GM19468 (cell line): ENCODE results near the gene CTSV.
A peak's percentile ranks its signal among the peaks of the same experiment; 100 is the strongest.
"Not testable (repeated sequence)": the region's sequence is repeated elsewhere in the genome, so short reads cannot be mapped to it uniquely, and the experiment has no call there.

Source experiments
- ATAC-seq: cut with Tn5 transposase; IDR thresholded peaks from one replicate; pipeline ENCODE4 v1.9.1; 2021; ENCODE audit warnings: mild to moderate bottlenecking, moderate library complexity, moderate number of reproducible peaks; ENCODE audit not compliant: unreplicated experiment; ENCODE audit errors: extremely low read depth

Gene CTSV

DNA sequence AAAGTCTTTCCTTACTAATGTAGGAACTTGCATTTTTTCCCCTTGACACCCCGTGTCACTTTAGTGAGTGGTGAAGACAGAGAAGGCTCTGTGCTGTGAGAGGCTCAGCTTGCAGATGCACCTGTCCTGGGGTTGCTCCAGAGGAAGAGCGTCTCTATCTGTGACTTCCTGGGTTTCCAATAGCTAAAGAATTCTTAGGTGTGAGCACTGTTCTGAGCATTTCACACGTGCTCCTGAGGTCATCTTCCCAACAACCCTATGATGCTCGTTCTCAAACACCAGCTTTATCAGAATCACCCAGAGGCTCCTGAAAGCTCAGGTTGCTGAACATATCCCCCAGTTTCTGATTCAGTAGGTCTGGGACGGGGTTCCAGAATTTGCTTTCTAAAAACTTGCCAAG, 6.4 kb upstream of the CTSV start:
- ATAC-seq, result no peak

DNA sequence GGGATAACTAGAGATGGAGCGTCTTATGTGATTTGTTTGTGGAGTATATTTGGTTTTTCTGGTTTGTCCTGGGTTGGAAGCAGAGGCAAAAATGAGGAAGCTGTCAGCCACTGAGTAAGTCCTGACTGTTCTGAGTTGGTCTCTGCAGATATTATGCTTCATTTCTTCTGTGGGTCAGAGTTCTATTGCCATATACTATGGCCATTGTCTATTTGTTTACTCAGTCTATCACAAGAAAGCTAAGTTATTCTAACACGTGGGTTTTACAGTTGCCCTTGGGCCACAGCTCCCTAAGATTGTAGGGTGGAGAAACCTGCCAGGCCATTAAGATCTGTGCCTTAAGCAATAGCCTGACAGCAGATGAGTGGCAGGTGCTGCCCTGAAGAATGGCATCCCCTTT, 3.0 kb upstream of the CTSV start:
- no peak for ATAC-seq

DNA sequence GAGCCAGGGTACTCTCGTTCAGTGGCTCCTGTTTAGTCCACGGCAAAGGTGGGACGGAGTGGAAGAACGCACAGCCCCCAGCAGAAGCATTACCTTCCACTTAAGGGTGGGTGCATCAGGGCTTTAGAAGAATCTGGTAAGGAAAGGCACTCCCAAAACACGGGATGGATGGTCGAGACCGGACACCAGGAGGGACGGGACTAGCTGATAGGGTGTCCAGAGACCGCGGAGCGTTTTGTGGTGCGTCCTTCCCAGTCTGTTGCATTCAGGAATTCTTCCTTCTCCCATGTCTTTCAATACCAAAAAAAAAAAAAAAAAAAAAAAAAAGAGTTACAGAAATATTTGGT, 545 bp upstream of the CTSV start:
- no peak for ATAC-seq

DNA sequence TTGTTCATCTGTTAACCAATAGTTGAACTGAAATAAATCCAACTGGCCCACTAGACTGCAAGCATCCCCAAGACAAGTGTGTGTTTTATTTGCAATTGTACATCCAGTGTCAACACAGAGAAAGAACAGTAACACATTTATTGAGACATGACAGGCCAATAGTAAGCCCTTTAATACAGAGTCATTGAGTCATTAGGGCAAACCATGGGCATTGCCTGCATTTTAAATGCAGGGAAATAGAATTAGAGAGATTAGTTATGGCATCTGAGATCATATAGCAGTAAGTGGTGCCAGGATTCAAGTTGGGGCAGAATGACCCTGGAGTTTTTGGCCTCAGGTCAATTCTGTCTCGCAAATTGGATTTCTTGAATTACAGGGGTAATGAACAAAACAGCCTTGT, 15.4 kb downstream of the CTSV start:
- ATAC-seq, result not testable (repeated sequence)

DNA sequence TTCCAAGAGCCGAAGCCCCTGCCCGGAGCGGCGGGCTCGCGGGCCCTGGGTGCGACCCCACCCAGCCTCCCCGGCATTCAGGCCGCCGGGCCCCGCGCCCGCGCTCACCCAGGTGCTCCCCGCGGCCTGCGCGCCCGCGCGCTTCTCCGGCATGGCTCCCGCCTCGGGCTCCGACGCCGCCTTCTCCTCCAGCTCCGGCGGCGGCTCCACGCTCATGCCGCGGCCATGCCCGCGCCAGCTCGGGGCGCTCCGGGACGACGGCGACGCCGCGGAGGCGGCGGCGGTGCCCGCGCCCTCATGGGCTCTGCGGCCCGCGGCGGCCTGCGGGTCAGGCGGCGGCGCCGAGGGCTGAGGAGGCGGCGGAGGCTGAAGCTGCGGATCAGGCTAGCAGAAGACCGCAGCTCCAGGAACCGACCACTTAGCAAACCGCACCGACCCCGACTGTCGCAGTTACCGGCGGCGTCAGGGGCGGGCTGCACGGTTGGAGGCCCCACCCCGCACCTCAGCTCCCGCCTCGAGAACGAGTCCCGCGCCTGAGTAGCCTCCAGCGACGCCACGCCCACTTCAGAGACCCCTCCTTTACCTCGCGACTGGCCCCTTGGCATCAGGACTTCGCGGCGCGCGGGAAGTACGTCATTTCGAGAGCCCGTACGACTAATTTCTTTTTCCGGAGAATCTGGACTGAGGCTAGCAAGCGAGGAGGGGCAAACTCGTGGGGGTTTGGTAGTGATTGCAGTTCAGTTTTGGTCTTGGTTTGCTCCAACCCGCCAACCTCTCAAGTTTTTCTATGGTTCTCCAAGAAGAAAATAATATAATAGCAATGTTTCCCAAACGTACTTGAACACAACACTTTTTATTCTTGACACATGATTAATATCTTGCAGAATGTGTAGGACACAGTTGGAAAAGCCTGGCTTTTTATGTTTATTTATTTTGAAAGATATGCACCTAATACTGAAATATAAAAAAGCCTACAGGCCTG, 25.5 kb downstream of the CTSV start:
- ATAC-seq, result peak; percentile 63

DNA sequence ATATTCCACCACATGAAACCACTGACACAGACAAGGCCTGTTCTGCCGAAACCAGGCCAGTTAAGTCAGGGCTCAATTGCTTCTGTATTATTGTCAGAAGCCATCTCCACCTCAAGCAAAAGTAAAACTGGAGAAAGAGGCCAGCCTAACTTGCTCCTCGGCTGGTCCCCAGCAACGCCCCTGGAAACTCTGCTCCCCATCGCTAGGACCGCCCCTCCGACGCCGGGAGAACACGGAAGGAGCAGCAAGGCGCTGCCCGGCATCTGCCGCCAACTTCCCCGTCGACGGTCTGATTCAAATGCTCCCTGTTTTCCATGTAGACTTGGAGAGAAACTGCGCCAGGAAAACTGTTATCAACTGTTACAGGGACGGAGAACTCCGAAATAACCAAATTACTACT, 26.3 kb downstream of the CTSV start:
- peak; percentile 60 for ATAC-seq

DNA sequence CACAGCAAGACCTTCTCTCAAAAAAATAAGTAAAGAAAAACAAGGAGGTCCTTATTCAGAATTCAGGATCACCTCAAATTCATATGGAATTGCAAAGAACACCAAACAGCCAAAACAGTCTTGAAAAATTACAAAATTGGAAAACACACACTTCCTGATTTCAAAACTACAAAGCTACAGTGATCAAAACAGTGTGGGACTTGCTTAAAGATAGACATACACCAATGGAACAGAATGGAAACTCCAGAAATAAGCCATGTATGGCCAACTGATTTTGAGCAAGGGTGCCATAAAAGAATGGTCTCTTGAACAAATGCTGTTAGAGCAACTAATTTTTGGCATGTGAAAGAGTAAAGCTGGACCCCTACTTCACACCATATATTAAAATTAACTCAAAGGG, 36.7 kb downstream of the CTSV start:
- ATAC-seq, result not testable (repeated sequence)

DNA sequence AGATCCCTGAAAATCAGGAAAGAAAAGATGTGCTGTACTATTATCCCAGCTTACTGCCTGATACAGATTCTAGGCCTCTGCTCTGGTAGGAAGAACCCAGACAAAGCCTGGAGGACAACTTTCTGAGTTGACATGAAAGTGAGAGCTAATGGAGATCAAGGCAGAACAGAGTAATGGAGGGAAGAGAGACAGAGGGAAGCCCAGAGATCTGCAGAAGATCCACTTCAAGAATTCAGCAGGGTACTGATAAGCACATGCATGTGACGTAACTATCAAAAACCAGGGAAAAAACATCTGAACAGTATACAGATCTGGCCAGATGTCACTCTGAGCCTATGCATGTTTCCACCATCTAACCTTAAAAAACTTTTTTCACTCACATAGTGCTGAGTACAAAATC, 37.6 kb downstream of the CTSV start:
- not testable (repeated sequence) for ATAC-seq

DNA sequence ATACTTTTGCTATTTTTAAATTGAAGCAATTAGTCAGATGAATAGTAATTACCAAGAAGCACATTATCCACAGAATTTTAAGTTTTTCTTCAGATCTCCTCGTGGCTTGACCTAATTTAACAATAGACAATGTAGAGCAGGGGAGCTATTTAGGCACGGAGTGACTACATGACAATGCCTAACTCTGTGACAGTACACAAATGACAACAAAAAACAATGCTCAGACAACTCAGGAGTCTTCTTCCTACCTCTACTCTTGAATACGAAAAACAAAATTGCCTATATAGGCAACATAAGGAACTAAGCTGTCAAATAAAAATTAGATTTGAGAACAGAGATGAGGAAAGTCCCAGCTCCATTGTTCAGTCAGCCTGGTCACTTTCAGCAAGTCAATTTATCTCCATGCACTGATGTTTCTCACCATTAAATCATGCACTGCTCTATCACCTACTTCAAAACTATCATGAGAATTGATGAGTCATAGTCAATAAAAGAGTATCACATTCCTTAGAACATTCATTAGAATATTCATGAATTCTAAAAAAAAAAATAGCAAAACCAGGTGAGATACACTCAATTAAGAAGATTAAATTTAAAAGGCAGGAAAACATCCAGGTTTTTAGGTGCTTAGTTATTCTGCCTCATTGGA, 38.7 kb downstream of the CTSV start:
- ATAC-seq, result not testable (repeated sequence)

DNA sequence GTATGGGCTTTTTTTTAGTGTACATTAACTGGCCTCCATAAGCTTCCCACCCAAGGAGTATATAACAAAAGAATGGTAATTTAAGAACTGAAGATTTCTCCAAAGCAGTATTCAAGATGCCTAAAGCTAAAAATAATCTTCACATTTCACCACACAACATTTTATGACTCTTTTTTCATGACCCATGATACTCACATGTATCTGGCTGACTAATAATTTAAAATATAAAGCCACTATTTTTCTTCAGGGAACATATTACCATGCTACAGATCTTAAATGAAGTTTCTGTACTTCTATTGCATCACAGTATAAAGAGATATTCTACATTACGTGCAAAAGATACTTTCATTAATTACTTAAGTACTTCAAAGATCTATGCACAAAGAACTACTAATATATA, 39.2 kb downstream of the CTSV start:
- ATAC-seq, result not testable (repeated sequence)

DNA sequence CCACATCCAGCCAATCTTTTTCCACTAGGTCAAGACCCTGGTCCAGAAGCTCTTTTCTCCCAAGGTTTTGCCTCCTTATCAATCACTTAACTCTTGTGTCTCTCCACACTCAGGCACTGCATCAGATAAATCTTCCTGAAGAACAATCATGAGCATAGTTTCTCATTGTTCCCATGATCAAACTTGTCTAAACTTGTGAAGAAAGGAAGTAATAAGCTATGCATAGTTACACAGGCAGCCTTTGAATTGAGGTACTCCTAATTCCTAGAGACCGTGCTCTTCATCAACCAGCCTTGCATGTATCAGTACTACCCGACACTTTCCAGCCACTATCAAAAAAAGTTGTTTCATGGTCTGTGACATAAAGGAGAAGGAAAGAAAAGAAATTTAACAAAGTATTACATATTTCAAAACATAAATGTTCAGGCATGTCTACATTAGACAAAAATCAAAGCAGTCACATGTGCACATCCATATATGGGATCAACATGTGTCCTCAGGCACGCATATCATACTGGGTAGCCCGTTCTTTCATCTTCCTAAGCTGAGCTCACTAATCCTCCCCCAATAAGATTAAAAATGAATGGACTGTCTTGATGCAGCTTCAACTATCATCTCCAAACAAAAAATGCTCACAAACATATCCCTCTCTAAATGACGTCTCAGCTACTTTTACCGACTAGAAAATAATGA, 41.8 kb downstream of the CTSV start:
- not testable (repeated sequence) for ATAC-seq

DNA sequence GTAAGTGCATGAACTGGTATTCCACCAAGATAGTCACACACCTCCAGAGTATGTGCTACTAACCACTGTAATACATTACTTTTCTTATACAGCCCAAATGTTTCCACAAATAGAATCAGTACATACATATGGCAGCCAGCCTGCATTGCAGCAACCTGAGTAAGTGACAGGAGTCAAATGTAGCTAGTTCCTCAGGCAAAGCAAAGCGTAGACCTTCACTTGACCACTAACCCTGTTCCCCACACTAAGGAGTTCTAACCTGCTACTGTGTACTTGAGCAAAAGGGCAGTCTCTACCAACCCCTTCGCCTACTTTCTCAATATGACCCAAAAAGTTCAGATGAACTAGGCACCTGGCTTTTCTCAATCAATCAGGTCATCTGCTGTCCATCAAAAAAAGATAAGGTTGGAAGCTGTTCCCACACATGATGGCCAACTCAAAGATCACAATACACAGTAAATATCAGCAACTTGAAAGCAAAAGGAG, 44.4 kb downstream of the CTSV start:
- not testable (repeated sequence) for ATAC-seq

DNA sequence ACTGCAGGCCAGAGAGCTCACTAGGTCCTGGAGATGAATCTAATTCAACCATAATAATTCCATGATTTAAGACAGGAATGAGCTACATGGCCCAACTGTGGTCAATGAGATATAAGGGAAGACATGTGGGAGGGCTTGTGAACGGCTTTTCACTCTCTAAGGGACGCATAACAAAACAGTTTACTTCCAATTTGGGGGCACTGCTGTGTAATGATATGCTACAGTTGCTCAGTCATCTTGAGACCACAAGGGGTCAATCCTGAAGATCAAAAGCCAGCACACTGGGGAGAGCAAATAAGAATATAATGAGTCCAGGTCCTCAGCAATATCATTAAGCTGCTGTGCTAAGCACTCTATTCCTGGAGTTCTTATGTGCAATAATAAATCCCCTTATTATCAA, 46.6 kb downstream of the CTSV start:
- ATAC-seq, result not testable (repeated sequence)

DNA sequence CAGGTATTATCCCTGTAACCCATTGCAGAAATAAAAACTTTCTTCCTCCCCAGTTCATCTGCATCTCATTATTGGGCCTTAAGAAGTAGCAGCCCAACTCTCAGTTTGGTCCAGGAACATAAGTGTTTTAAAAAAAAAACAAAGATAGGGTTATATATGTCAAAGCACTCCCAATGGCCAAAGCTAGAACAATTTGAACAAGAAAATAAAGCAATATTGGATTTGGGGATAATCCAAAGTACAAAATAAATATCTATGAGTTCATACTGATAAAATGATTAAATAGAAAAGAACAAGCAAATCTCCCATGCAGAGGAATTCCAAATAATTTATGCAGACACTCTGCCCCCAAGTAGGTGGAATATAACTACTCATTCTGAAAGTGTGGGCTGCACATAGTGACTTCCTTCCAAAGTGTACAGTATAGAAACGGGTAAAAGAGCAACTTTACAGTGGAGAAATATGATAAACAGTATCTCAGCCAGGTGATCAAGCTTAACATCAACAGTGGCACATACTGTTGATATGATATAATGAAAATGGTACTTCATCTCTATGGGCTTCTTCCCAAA, 49.1 kb downstream of the CTSV start:
- not testable (repeated sequence) for ATAC-seq

DNA sequence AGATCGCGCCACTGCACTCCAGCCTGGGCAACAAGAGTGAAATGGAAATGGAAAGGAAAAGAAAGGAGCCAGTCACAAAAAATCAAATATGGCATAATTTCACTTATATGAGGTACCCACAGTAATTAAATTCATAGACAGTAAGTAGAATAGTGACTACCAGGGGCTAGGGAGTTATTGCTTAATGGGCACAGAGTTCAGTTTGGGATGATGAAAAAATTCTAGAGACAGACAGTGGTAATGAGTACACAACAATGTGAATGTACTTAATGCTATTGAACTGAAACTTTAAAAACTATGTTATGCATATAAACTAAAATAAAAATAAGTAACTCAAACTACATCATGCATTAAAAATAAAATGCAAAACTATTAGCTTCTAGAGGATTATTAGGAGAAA, 54.1 kb downstream of the CTSV start:
- not testable (repeated sequence) for ATAC-seq

DNA sequence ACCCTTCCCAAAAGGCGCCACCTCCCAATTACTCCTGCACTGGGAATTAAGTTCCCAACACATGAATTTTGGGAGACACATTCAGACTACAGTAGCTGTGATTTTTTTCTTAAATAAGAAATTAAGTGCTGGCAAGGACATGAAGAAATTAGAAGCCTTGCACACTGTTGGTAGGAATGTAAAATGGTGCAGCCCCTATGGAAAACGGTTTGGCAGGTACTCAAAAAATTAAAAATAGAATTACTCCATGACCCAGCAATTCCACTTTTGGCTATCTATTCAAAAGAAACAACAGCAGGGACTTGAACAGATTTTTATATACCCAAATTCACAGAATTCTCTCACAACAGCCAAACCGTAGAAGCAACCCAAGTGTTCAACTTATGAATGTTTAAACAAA, 54.8 kb downstream of the CTSV start:
- ATAC-seq, result not testable (repeated sequence)

DNA sequence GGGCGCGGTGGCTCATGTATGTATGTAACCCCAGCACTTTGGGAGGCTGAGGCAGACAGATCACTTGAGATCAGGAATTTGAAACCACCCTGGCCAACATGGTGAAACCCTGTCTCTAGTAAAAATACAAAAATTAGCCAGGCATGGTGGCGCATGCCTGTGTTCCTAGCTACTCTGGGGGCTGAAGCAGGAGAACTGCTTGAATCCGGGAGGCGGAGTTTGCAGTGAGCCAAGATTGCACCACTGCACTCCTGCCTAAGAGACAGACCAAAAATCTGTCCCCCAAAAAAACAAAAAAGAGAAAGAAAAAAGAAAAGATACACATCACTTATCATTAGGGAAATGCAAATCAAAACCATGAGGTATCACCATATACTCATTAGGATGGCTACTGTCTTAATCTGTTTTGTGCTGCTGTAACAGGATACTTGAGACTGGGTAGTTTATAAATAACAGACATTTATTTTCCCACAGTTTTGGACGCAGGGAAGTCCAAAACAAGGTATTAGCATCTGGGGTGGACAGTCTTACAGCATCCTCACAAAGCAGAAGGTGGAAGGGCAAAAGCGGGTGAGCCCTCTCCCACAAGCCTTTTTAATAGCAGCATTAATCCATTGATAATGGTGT, 55.3 kb downstream of the CTSV start:
- not testable (repeated sequence) for ATAC-seq
